DMS53 (cell line): ENCODE data around the gene FBRS.
A peak's percentile ranks its signal among the peaks of the same experiment; 100 is the strongest.
"Not testable (repeated sequence)": the region's sequence is repeated elsewhere in the genome, so short reads cannot be mapped to it uniquely, and the experiment has no call there.

Experiments
- DNase-seq: peaks from one replicate; lab custom pipeline; 2025; lab: John Stamatoyannopoulos, UW

Gene FBRS

DNA sequence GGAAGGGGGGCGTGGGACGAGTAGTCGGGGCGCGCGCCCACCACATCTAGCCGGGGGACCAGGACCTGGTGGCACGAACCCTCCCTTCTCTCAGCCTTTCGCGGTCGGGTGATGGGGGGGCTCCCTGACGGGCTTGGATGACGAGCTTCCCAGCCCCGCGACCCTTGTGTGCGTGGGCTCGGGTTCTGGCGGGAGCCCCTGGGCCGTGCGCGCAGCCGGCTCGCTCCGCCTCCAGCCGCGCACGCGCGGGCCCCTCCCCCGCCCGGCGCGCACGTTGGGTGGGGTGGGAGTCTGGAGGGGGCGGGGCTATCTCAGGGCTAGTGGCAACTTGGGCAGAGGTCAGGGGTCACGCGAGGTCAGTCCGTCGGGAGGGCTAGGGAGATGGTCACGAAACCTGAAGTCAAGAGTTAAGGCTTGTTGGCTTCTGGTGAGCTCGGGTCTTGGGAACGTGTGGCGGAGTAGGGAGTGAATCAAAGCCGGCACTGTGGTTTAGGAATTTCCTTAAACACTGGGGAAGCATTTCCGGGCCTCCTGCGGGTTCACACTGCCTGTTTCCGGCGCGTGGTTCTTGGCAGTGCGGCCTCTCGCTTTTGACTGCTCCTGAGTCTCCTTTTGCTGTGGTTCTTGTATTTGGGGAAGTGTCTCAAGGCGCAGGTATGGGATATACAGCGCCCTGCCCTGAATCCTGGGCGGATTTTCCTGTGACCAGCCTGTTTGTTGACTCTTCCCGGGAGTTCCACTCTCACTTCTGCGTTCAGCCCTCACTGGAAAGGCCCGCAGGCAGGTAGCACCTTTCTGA lies 40.8 kb downstream of the FBRS start, which contains the start of gene SRCAP:
Gene SRCAP, plus strand, starts transcription at position 356 of the 799 bp plus-strand sequence. CDS start 1,654 bp downstream, outside the sequence.
- DNase-seq: peak; percentile 83

DNA sequence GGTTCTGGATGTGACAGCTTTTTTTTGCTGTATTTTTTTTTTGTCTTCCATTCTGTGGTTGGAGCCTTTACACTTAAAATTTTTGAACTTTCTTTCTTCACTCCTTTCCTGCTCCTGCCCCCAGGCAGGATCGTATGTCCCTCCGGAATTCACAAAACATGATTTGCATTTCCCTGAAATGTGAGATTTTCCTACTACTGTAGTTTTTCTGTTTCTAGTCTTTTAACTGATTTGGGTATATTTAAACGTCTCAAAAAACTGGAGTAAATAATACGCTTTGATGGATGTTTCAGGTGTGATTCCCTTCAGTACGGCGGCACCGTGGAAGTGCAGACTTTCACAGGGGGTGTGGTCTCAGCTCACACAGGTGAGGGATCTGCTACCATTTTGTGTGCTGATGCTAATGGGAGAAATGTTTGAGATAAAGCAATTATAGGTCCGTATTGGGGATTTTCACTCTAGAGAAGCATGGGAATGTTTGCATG lies 41.4 kb downstream of the FBRS start:
- no peak for DNase-seq

DNA sequence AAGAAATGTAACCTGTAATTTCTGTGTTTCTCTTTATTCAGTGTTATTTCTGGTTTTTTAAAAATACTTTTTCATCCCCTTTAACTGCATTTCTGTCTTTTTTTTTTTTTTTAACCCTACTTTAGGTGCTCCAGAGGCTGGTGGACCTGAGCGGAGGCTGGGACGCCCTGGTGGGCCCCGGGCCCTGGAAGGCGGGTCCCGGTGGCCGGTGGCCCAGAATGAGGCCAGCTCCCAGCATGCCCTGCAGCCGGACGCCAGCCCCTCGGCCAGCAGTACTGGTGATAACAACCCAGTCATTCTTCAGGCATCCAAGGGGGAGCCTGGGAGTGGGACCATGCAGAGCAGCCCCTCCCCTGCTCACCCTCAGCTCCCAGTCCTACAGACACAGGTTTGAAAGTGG lies 42.3 kb downstream of the FBRS start:
- no peak for DNase-seq

DNA sequence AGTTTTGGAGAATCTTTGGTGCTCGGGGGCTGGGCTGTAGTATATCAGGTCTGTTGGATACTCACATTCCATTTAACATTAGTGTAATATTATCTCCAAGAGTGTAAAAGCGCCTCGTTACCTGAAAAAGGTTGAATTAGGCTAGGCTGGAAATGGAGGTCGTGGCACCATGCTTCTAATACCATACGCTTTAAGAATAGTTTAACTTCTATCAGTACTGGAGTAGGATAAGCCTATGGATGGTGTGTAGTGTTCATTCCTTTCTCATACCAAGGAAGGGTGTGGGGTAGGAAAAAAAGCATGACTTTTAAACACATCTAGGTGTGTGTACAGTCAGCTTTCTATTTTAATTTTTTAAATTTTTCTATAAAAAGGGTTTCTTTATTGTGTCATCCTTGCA lies 42.7 kb downstream of the FBRS start:
- DNase-seq: no peak

DNA sequence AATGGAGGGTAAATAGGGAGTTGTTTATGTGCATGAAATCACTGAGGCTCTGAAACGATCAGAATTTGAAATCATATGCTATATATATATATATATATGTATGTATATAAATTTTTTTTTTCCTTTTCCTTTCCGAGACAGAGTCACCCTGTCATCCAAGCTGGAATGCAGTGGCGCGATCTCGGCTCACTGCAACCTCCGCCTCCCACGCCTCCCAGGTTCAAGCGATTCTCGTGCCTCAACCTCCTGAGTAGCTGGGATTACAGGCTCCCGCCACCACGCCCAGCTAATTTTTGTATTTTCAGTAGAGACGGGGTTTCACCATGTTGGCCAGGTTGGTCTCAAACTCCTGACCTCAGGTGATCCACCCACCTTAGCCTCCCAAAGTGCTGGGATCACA lies 44.8 kb downstream of the FBRS start:
- not testable (repeated sequence) for DNase-seq

DNA sequence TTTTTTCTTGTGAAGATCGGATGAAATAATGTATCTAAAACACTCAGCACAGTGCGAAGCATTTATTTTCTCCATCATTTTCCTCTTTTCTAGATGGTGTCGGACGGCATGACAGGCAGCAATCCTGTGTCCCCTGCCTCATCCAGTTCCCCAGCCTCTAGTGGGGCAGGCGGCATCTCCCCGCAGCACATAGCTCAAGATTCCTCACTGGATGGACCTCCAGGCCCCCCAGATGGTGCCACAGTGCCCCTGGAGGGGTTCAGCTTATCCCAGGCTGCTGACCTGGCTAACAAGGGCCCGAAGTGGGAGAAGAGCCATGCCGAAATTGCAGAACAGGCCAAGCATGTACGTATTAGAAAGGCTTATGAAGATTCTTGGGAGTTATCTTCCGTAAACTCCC lies 45.7 kb downstream of the FBRS start:
- DNase-seq: no peak

DNA sequence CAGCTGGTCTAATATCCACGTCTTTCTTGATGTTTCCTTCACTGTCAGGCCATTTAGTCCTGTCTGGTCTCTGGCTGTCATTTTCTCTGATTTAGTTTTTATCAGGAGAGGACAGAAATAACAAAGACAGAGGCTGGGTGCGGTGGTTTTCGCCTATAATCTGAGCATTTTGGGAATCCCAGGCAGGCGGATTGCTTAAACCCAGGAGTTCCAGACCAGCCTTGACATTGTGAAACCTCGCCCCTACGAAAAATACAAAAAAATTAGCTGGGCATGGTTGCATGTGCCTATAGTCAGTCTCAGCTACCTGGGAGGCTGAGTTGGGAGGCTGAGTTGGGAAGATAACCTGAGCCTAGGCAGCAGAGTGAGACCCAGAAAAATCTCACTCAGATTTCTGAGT lies 47.8 kb downstream of the FBRS start:
- DNase-seq: no peak

DNA sequence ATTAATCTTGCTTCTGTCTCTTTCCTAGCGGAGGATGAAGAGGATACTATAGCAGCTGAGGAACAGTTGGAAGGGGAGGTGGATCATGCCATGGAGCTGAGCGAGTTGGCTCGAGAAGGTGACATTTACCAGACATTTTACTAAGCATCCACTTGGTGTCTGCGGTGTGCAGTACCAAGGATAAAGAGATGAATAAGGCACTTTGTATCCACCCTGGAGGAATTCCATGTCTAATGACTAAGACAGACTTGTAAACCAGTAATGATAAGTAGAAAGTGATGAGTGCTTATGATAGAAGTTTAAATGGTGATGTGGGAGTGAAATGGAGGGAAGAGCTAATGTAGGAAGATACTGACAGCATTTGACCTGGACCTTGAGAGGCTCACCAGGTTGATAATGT lies 52.7 kb downstream of the FBRS start:
- DNase-seq: no peak

DNA sequence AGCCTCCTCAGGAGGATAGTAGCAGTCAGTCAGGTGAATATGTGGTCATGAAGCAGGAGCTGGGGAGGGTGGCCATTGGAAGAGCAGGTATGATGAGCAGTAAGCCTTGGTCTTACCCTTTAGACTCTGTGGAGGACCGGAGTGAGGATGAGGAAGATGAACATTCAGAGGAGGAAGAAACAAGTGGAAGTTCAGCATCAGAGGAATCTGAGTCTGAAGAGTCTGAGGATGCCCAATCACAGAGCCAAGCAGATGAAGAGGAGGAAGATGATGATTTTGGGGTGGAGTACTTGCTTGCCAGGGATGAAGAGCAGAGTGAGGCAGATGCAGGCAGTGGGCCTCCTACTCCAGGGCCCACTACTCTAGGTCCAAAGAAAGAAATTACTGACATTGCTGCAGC lies 53.5 kb downstream of the FBRS start:
- no peak for DNase-seq

DNA sequence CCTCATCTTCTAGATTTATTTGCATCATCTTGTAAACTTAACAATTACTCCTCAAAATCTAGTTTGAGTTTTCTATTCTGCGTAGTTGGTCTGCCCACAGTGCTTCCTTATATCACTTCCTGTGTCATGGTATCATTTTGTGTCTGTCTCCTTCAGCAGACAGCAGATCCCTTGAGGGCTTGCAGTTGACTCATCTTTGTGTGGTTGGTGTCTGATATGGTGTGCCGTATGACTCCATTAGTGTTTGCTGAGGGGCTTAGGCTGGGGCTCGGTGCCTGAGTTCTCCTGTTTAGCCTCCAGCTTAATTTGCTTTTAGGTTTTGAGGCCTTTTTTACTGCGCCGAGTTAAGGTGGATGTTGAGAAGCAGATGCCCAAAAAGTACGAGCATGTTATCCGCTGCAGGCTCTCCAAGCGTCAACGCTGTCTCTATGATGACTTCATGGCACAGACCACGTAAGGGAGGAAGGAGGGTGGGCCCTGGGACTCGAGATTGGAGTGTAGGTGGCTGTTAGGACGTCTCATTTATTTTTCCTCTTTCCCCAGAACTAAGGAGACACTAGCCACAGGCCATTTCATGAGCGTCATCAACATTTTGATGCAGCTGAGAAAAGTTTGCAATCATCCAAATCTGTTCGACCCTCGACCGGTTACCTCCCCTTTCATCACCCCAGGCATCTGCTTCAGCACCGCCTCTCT lies 57.7 kb downstream of the FBRS start:
- no peak for DNase-seq

DNA sequence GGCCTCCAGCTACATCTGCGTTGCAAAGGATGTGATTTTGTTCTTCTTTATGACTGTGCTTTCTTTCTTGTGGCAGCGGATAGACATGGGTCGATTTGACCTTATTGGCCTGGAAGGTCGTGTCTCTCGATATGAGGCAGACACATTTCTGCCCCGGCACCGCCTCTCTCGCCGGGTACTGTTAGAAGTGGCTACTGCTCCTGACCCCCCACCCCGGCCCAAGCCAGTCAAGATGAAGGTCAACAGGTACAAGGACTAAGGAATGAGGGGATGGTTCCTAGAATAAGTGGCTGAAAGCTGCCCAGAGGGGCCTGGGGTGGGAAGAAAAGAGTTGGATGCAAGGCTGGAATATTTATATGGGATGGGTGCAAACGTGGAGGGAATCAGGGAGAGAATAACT lies 61.9 kb downstream of the FBRS start:
- no peak for DNase-seq
